ENCODE measurements around the gene HES1.
A peak's percentile ranks its signal among the peaks of the same experiment; 100 is the strongest.
"Not testable (repeated sequence)": the region's sequence is repeated elsewhere in the genome, so short reads cannot be mapped to it uniquely, and the experiment has no call there.

Gene HES1

GRCh38 chr3:194128919-194129295, 7.0 kb upstream of the HES1 start:
- DNase-seq, result not testable (repeated sequence)

- peak; percentile 66 for DNase-seq
These were observed 6.3 kb upstream of the HES1 start for GRCh38 chr3:194129581-194130133.

- DNase-seq, result no peak
These were observed 5.8 kb upstream of the HES1 start for GRCh38 chr3:194130188-194130587.

- DNase-seq, result peak; percentile 19
These were observed 5.0 kb upstream of the HES1 start for GRCh38 chr3:194130807-194131589.

GRCh38 chr3:194132465-194133286, 3.3 kb upstream of the HES1 start:
- no peak for DNase-seq

- DNase-seq, result peak; percentile 68
These were observed 2.2 kb upstream of the HES1 start for GRCh38 chr3:194133661-194134230.

- DNase-seq, result no peak
These were observed 1.7 kb upstream of the HES1 start for GRCh38 chr3:194134231-194134756.

- peak; percentile 98 for DNase-seq
These were observed 1.0 kb upstream of the HES1 start for GRCh38 chr3:194134757-194135515.

GRCh38 chr3:194135516-194135805, 487 bp upstream of the HES1 start:
- DNase-seq, result peak; percentile 22

GRCh38 chr3:194136519-194137007, 615 bp downstream of the HES1 start:
- peak; percentile 22 for DNase-seq

- DNase-seq, result peak; percentile 9
These were observed 1.1 kb downstream of the HES1 start for GRCh38 chr3:194137008-194137505.

GRCh38 chr3:194137506-194138474, 1.8 kb downstream of the HES1 start:
- peak; percentile 67 for DNase-seq

- no peak for DNase-seq
These were observed 2.8 kb downstream of the HES1 start for GRCh38 chr3:194138732-194139070.

- peak; percentile 77 for DNase-seq
These were observed 3.3 kb downstream of the HES1 start for GRCh38 chr3:194139071-194139813.

- DNase-seq, result no peak
These were observed 4.0 kb downstream of the HES1 start for GRCh38 chr3:194139814-194140391.

GRCh38 chr3:194140520-194141414, 4.8 kb downstream of the HES1 start:
- peak; percentile 67 for DNase-seq

- DNase-seq, result peak; percentile 95
These were observed 5.6 kb downstream of the HES1 start for GRCh38 chr3:194141415-194142155.
